HFFc6 (cell line): ENCODE results near the gene SPRING1. TPM values are rescaled to one million over a fixed set of nuclear protein-coding genes. Genes with fewer than 3 reads are reported as not detected.

Experiments used
- DNase-seq: peaks from one replicate; pipeline ENCODE4 v3.0.0-alpha.2; 2018
- H3K27ac Mint-ChIP-seq: 2 replicates; pipeline ENCODE4 v1.8.0; 2020; ENCODE audit warnings: mild to moderate bottlenecking, mixed read lengths
- H3K27me3 Mint-ChIP-seq: 2 replicates; pipeline ENCODE4 v1.8.0; 2021; ENCODE audit warnings: mild to moderate bottlenecking, moderate library complexity, mixed read lengths; ENCODE audit not compliant: insufficient read depth
- H3K36me3 Mint-ChIP-seq: 2 replicates; pipeline ENCODE4 v1.8.0; 2021; ENCODE audit warnings: low read depth, mixed read lengths
- H3K4me1 Mint-ChIP-seq: 2 replicates; pipeline ENCODE4 v1.8.0; 2020; ENCODE audit warnings: low read depth, mixed read lengths
- H3K4me3 Mint-ChIP-seq: 2 replicates; pipeline ENCODE4 v1.8.0; 2020; ENCODE audit warnings: mild to moderate bottlenecking, moderate library complexity, mixed read lengths
- H3K9me3 Mint-ChIP-seq: 2 replicates; pipeline ENCODE4 v1.8.0; 2020; ENCODE audit warnings: mild to moderate bottlenecking, mixed read lengths
- total RNA-seq, 6 experiments: library from RNA; stranded (reverse); fragmentation: NEBNext Ultra II Directional; extraction: Animal tissue kit (Norgen Biotek cat#: 25700); gene quantifications; 2 replicates in 1 of 6; 3 replicates in 5 of 6; pipeline ENCODE4 v1.2.3, GENCODE V29; 2021
- TF ChIP-seq, protein P1 (sequence below): fragments of 200-600 bp; sonication (generic); IDR thresholded peaks from 2 replicates; pipeline ENCODE4 v1.5.0; 2021; ENCODE audit warnings: antibody characterized with exemption, mild to moderate bottlenecking

The SPRING1 gene
- total RNA-seq, 6 experiments from 2014 or later: 29.3 to 39.5 (median 35.8) TPM

DNA sequence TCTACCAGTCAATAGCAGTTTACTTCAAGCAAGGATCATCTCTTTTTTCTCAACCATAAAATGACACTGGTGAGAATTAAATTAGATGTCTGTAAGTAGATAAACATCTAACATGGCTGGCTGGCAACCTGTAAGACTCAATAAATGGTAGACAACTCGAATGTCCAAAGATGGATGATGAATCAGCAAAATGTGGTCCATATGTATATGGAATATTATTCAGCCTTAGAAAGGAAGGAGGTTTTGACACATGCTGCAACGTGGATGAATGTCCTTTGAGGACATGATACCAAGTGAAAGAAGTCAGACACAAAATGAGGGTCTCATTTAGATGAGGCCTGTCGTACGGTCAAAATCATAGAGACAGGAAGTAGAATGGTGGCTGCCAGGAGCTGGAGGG, 46.2 kb downstream of the SPRING1 start:
- Mint-ChIP-seq H3K27me3 (peaks cover 33% of the 10 kb centered on the region), H3K4me1 (peaks cover 13% of the 10 kb centered on the region), H3K27ac (no peak overlapping the region), H3K4me3 (no peak overlapping the region), H3K36me3 (no peaks in the 10 kb centered on the region), H3K9me3 (peaks cover 4% of the 10 kb centered on the region; the same call in 1 of the 2 replicates)
- TF ChIP-seq, protein P1, sequence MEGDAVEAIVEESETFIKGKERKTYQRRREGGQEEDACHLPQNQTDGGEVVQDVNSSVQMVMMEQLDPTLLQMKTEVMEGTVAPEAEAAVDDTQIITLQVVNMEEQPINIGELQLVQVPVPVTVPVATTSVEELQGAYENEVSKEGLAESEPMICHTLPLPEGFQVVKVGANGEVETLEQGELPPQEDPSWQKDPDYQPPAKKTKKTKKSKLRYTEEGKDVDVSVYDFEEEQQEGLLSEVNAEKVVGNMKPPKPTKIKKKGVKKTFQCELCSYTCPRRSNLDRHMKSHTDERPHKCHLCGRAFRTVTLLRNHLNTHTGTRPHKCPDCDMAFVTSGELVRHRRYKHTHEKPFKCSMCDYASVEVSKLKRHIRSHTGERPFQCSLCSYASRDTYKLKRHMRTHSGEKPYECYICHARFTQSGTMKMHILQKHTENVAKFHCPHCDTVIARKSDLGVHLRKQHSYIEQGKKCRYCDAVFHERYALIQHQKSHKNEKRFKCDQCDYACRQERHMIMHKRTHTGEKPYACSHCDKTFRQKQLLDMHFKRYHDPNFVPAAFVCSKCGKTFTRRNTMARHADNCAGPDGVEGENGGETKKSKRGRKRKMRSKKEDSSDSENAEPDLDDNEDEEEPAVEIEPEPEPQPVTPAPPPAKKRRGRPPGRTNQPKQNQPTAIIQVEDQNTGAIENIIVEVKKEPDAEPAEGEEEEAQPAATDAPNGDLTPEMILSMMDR: no peak
- no peak for DNase-seq

GRCh38 chr12:116691205-116691604, 46.7 kb downstream of the SPRING1 start:
- no peak overlapping the region for H3K4me3 Mint-ChIP-seq
- peaks cover 4% of the 10 kb centered on the region; the same call in 1 of the 2 replicates for H3K9me3 Mint-ChIP-seq
- H3K4me1 Mint-ChIP-seq: peaks cover 13% of the 10 kb centered on the region
- TF ChIP-seq, protein P1: no peak
- H3K36me3 Mint-ChIP-seq: no peaks in the 10 kb centered on the region
- peaks cover 33% of the 10 kb centered on the region for H3K27me3 Mint-ChIP-seq
- DNase-seq: no peak
- H3K27ac Mint-ChIP-seq: no peak overlapping the region

- Mint-ChIP-seq H3K36me3 (no peaks in the 10 kb centered on the region), H3K9me3 (peaks cover 4% of the 10 kb centered on the region; the same call in 1 of the 2 replicates), H3K4me1 (peaks cover 13% of the 10 kb centered on the region), H3K4me3 (no peak overlapping the region), H3K27ac (no peak overlapping the region), H3K27me3 (peaks cover 29% of the 10 kb centered on the region)
- TF ChIP-seq, protein P1: no peak
- no peak for DNase-seq
These were observed 47.7 kb downstream of the SPRING1 start for GRCh38 chr12:116689979-116690744.

DNA sequence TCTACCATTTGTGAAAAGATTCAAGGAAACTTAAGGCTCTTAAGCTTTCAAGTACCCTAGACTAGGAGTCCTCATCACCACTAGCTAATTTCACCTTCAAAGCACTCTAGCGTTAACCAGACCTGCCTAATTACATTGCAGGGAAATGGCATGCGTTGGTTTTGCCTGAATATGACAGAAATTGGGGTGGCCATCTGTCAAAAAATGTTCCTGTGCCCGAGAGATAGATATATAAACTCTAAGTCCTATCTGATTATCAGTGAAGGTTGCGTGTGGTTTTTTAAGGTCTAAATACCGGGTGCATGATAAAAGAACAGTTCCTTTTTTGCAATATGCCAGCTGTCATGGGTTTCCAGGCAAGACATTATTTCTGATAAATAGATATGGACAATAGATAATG, 48.3 kb downstream of the SPRING1 start:
- Mint-ChIP-seq H3K36me3 (no peaks in the 10 kb centered on the region), H3K4me1 (peaks cover 13% of the 10 kb centered on the region), H3K27me3 (peaks cover 23% of the 10 kb centered on the region), H3K9me3 (peaks cover 4% of the 10 kb centered on the region; the same call in 1 of the 2 replicates), H3K27ac (no peak overlapping the region), H3K4me3 (no peak overlapping the region)
- TF ChIP-seq, protein P1: no peak
- DNase-seq: no peak

Other genes starting within 250 kb of the SPRING1 start
- 1 to 10 TPM; 1.7 to 3.7 (median 2.9) TPM for gene MAP1LC3B2, start 178.7 kb downstream of the SPRING1 start, total RNA-seq
- gene RNFT2, start 246 bp upstream of the SPRING1 start, total RNA-seq: 10 to 100 TPM in 4 of 6 experiments, 1 to 10 TPM in 2; 7.1 to 12.0 (median 11.2) TPM
- gene HRK, start 143.4 kb upstream of the SPRING1 start, total RNA-seq: not detected
- 10 to 100 TPM; 15.3 to 20.5 (median 18.5) TPM for gene FBXW8, start 172.9 kb upstream of the SPRING1 start, total RNA-seq